ENCODE results near the gene SIDT1.

Gene SIDT1

GRCh38 chr3:113575206-113575605, 42.9 kb downstream of the SIDT1 start:
- no peak for DNase-seq
- in situ Hi-C loops (cut with HindIII; ENCODE audit: low pct_ligation_motif_present, low pct_unique_long_range_greater_than_20kb, low sequenced_read_pairs): no loop called here

GRCh38 chr3:113585228-113585627, 52.9 kb downstream of the SIDT1 start:
- in situ Hi-C loops (cut with HindIII; ENCODE audit: low pct_ligation_motif_present, low pct_unique_long_range_greater_than_20kb, low sequenced_read_pairs): no loop called here
- no peak for DNase-seq

GRCh38 chr3:113585720-113586119, 53.4 kb downstream of the SIDT1 start:
- in situ Hi-C loops (cut with HindIII; ENCODE audit: low pct_ligation_motif_present, low pct_unique_long_range_greater_than_20kb, low sequenced_read_pairs): no loop called here
- no peak for DNase-seq

- DNase-seq: no peak
- in situ Hi-C loops (cut with HindIII; ENCODE audit: low pct_ligation_motif_present, low pct_unique_long_range_greater_than_20kb, low sequenced_read_pairs): no loop called here
These were observed 56.5 kb downstream of the SIDT1 start for GRCh38 chr3:113588806-113589205.

GRCh38 chr3:113589971-113590370, 57.6 kb downstream of the SIDT1 start:
- DNase-seq: no peak
- in situ Hi-C loops (cut with HindIII; ENCODE audit: low pct_ligation_motif_present, low pct_unique_long_range_greater_than_20kb, low sequenced_read_pairs): no loop called here

GRCh38 chr3:113590983-113591382, 58.6 kb downstream of the SIDT1 start:
- in situ Hi-C loops (cut with HindIII; ENCODE audit: low pct_ligation_motif_present, low pct_unique_long_range_greater_than_20kb, low sequenced_read_pairs): no loop called here
- no peak for DNase-seq

GRCh38 chr3:113594066-113594465, 61.7 kb downstream of the SIDT1 start:
- no peak for DNase-seq

GRCh38 chr3:113597596-113598354, 65.4 kb downstream of the SIDT1 start:
- in situ Hi-C loops (cut with HindIII; ENCODE audit: low pct_ligation_motif_present, low pct_unique_long_range_greater_than_20kb, low sequenced_read_pairs): no loop called here
- no peak for DNase-seq

More at GRCh38 chr3:113594066-113594465, 61.7 kb downstream of the SIDT1 start:
- in situ Hi-C loops (cut with HindIII; ENCODE audit: low pct_ligation_motif_present, low pct_unique_long_range_greater_than_20kb, low sequenced_read_pairs): no loop called here

GRCh38 chr3:113600418-113601182, 68.2 kb downstream of the SIDT1 start:
- in situ Hi-C loops (cut with HindIII; ENCODE audit: low pct_ligation_motif_present, low pct_unique_long_range_greater_than_20kb, low sequenced_read_pairs): no loop called here
- DNase-seq: no peak

- no peak for DNase-seq
These were observed 68.9 kb downstream of the SIDT1 start for GRCh38 chr3:113601240-113601639.

GRCh38 chr3:113602256-113602655, 69.9 kb downstream of the SIDT1 start:
- in situ Hi-C loops (cut with HindIII; ENCODE audit: low pct_ligation_motif_present, low pct_unique_long_range_greater_than_20kb, low sequenced_read_pairs): no loop called here
- no peak for DNase-seq

More at GRCh38 chr3:113601240-113601639, 68.9 kb downstream of the SIDT1 start:
- in situ Hi-C loops (cut with HindIII; ENCODE audit: low pct_ligation_motif_present, low pct_unique_long_range_greater_than_20kb, low sequenced_read_pairs): no loop called here

- in situ Hi-C loops (cut with HindIII; ENCODE audit: low pct_ligation_motif_present, low pct_unique_long_range_greater_than_20kb, low sequenced_read_pairs): no loop called here
These were observed 70.5 kb downstream of the SIDT1 start for GRCh38 chr3:113602836-113603235.

GRCh38 chr3:113606539-113607218, 74.3 kb downstream of the SIDT1 start:
- no peak for DNase-seq
- in situ Hi-C loops (cut with HindIII; ENCODE audit: low pct_ligation_motif_present, low pct_unique_long_range_greater_than_20kb, low sequenced_read_pairs): no loop called here

More at GRCh38 chr3:113602836-113603235, 70.5 kb downstream of the SIDT1 start:
- DNase-seq: no peak

- no peak for DNase-seq
- in situ Hi-C loops (cut with HindIII; ENCODE audit: low pct_ligation_motif_present, low pct_unique_long_range_greater_than_20kb, low sequenced_read_pairs): no loop called here
These were observed 74.9 kb downstream of the SIDT1 start for GRCh38 chr3:113607219-113607596.

GRCh38 chr3:113614402-113614801, 82.0 kb downstream of the SIDT1 start:
- no peak for DNase-seq
- in situ Hi-C loops (cut with HindIII; ENCODE audit: low pct_ligation_motif_present, low pct_unique_long_range_greater_than_20kb, low sequenced_read_pairs): no loop called here

- DNase-seq: no peak
- in situ Hi-C loops (cut with HindIII; ENCODE audit: low pct_ligation_motif_present, low pct_unique_long_range_greater_than_20kb, low sequenced_read_pairs): no loop called here
These were observed 83.6 kb downstream of the SIDT1 start for GRCh38 chr3:113615976-113616375.

- in situ Hi-C loops (cut with HindIII; ENCODE audit: low pct_ligation_motif_present, low pct_unique_long_range_greater_than_20kb, low sequenced_read_pairs): no loop called here
These were observed 85.4 kb downstream of the SIDT1 start for GRCh38 chr3:113617726-113618125.

GRCh38 chr3:113620091-113620490, 87.7 kb downstream of the SIDT1 start:
- in situ Hi-C loops (cut with HindIII; ENCODE audit: low pct_ligation_motif_present, low pct_unique_long_range_greater_than_20kb, low sequenced_read_pairs): no loop called here
- no peak for DNase-seq

More at GRCh38 chr3:113617726-113618125, 85.4 kb downstream of the SIDT1 start:
- no peak for DNase-seq

- DNase-seq: no peak
- in situ Hi-C loops (cut with HindIII; ENCODE audit: low pct_ligation_motif_present, low pct_unique_long_range_greater_than_20kb, low sequenced_read_pairs): no loop called here
These were observed 91.0 kb downstream of the SIDT1 start for GRCh38 chr3:113623324-113623723.
